Medulla oblongata (tissue), 1 donor: ENCODE measurements around the gene CALML4.

ENCODE experiments used
- DNase-seq: peaks from one replicate; pipeline ENCODE4 v3.0.0-alpha.2; 2015; ENCODE audit errors: extremely low spot score

The CALML4 gene

GRCh38 chr15:68145706-68146105, 59.4 kb downstream of the CALML4 start:
- DNase-seq = no peak

- DNase-seq = no peak
Observed at GRCh38 chr15:68143785-68144184, 61.3 kb downstream of the CALML4 start.

DNA sequence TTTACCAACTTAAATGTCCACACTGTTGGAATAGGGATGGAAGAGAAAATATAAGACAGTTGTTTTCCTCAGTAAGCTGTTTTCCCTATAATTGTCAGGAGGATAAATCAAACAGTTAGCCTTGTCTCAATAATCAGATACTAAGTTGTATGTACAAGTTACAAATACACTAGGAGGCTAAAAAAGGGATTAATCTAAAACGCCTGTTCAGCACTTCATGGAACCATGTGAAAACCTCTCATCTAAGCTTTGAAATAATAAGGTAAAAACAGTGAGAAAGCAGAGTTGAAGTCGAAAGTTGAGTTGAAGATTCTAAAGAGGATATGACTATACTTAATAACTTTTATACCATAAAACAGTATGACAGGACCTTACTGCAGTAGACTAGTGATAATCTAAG, 62.0 kb downstream of the CALML4 start:
- no peak for DNase-seq
